Measurements from ENCODE around the gene RARG. TPM values are rescaled to one million over a fixed set of nuclear protein-coding genes. Genes with fewer than 3 reads are reported as not detected.
A peak's percentile ranks its signal among the peaks of the same experiment; 100 is the strongest.

The RARG gene
- total and polyA plus RNA-seq, 9 donors: 17.5 to 44.5 (median 30.0) TPM

GRCh38 chr12:53245286-53245685 lies 13.3 kb upstream of the RARG start:
- no peaks in the 10 kb centered on the region for H3K4me1 ChIP-seq (ENCODE audit: control insufficient read depth, insufficient read depth, low read length)
- no peaks in the 10 kb centered on the region for H3K9me3 ChIP-seq (replicated peaks; ENCODE audit: control insufficient read depth, low read depth, low read length)
- H3K36me3 ChIP-seq (ENCODE audit: control insufficient read depth, insufficient read depth, low read length): no peaks in the 10 kb centered on the region
- no peak for DNase-seq
- no peak overlapping the region for H3K27ac ChIP-seq (ENCODE audit: low read length)
- H3K27me3 ChIP-seq (ENCODE audit: control insufficient read depth, insufficient read depth, low read length): peaks cover 11% of the 10 kb centered on the region
- WGBS (ENCODE audit: insufficient coverage): no CpG with 5 or more reads among the region's 3 CpGs
- no peak overlapping the region for H3K4me3 ChIP-seq (ENCODE audit: low read length)

- H3K36me3 ChIP-seq (ENCODE audit: control insufficient read depth, insufficient read depth, low read length): no peaks in the 10 kb centered on the region
- 67% methylated on average over 1 of the region's 1 CpG for WGBS (ENCODE audit: insufficient coverage)
- no peak overlapping the region for H3K4me3 ChIP-seq (ENCODE audit: low read length)
- no peak overlapping the region for H3K27ac ChIP-seq (ENCODE audit: low read length)
- no peak for DNase-seq
- H3K4me1 ChIP-seq (ENCODE audit: control insufficient read depth, insufficient read depth, low read length): no peaks in the 10 kb centered on the region
- H3K9me3 ChIP-seq (replicated peaks; ENCODE audit: control insufficient read depth, low read depth, low read length): no peaks in the 10 kb centered on the region
- peaks cover 13% of the 10 kb centered on the region for H3K27me3 ChIP-seq (ENCODE audit: control insufficient read depth, insufficient read depth, low read length)
Measured at GRCh38 chr12:53244337-53244736, 12.3 kb upstream of the RARG start.

- DNase-seq: no peak
- WGBS (ENCODE audit: insufficient coverage): 38% methylated on average over 10 of the region's 11 CpGs
Measured at GRCh38 chr12:53241623-53242412, 9.8 kb upstream of the RARG start.

GRCh38 chr12:53239643-53240258 lies 7.7 kb upstream of the RARG start:
- no peak overlapping the region for H3K27ac ChIP-seq (ENCODE audit: low read length)
- DNase-seq: no peak
- H3K27me3 ChIP-seq (ENCODE audit: control insufficient read depth, insufficient read depth, low read length): peaks cover 11% of the 10 kb centered on the region
- no peaks in the 10 kb centered on the region for H3K36me3 ChIP-seq (ENCODE audit: control insufficient read depth, insufficient read depth, low read length)
- 84% methylated on average over 6 of the region's 10 CpGs for WGBS (ENCODE audit: insufficient coverage)
- peaks cover under 1% of the 10 kb centered on the region for H3K4me1 ChIP-seq (ENCODE audit: control insufficient read depth, insufficient read depth, low read length)
- H3K4me3 ChIP-seq (ENCODE audit: low read length): no peak overlapping the region
- H3K9me3 ChIP-seq (replicated peaks; ENCODE audit: control insufficient read depth, low read depth, low read length): no peaks in the 10 kb centered on the region

More at GRCh38 chr12:53241623-53242412, 9.8 kb upstream of the RARG start:
- Histone ChIP-seq H3K27ac (ENCODE audit: low read length) (no peak overlapping the region), H3K9me3 (replicated peaks; ENCODE audit: control insufficient read depth, low read depth, low read length) (no peaks in the 10 kb centered on the region), H3K4me3 (ENCODE audit: low read length) (no peak overlapping the region), H3K27me3 (ENCODE audit: control insufficient read depth, insufficient read depth, low read length) (peaks cover 13% of the 10 kb centered on the region), H3K36me3 (ENCODE audit: control insufficient read depth, insufficient read depth, low read length) (no peaks in the 10 kb centered on the region), H3K4me1 (ENCODE audit: control insufficient read depth, insufficient read depth, low read length) (no peaks in the 10 kb centered on the region)

- peaks cover 27% of the 10 kb centered on the region for H3K4me1 ChIP-seq (ENCODE audit: control insufficient read depth, insufficient read depth, low read length)
Measured at GRCh38 chr12:53236443-53237111, 4.6 kb upstream of the RARG start.

GRCh38 chr12:53235742-53236442 lies 3.9 kb upstream of the RARG start:
- 56% methylated on average over 4 of the region's 9 CpGs for WGBS (ENCODE audit: insufficient coverage)

More at GRCh38 chr12:53236443-53237111, 4.6 kb upstream of the RARG start:
- Histone ChIP-seq H3K4me3 (ENCODE audit: low read length) (no peak overlapping the region), H3K9me3 (replicated peaks; ENCODE audit: control insufficient read depth, low read depth, low read length) (no peaks in the 10 kb centered on the region), H3K27me3 (ENCODE audit: control insufficient read depth, insufficient read depth, low read length) (peaks cover 8% of the 10 kb centered on the region), H3K27ac (ENCODE audit: low read length) (no peak overlapping the region), H3K36me3 (ENCODE audit: control insufficient read depth, insufficient read depth, low read length) (no peaks in the 10 kb centered on the region)
- WGBS (ENCODE audit: insufficient coverage): no CpG with 5 or more reads among the region's 1 CpG
- DNase-seq: no peak

GRCh38 chr12:53235164-53235563 lies 3.2 kb upstream of the RARG start:
- H3K27me3 ChIP-seq (ENCODE audit: control insufficient read depth, insufficient read depth, low read length): peaks cover 8% of the 10 kb centered on the region
- H3K27ac ChIP-seq (ENCODE audit: low read length): no peak overlapping the region
- H3K4me3 ChIP-seq (ENCODE audit: low read length): no peak overlapping the region
- H3K4me1 ChIP-seq (ENCODE audit: control insufficient read depth, insufficient read depth, low read length): peaks cover 34% of the 10 kb centered on the region
- no CpG with 5 or more reads among the region's 3 CpGs for WGBS (ENCODE audit: insufficient coverage)
- no peaks in the 10 kb centered on the region for H3K36me3 ChIP-seq (ENCODE audit: control insufficient read depth, insufficient read depth, low read length)
- H3K9me3 ChIP-seq (replicated peaks; ENCODE audit: control insufficient read depth, low read depth, low read length): no peaks in the 10 kb centered on the region
- DNase-seq: no peak

More at GRCh38 chr12:53235742-53236442, 3.9 kb upstream of the RARG start:
- Histone ChIP-seq H3K36me3 (ENCODE audit: control insufficient read depth, insufficient read depth, low read length) (no peaks in the 10 kb centered on the region), H3K9me3 (replicated peaks; ENCODE audit: control insufficient read depth, low read depth, low read length) (no peaks in the 10 kb centered on the region), H3K4me1 (ENCODE audit: control insufficient read depth, insufficient read depth, low read length) (peaks cover 34% of the 10 kb centered on the region), H3K27me3 (ENCODE audit: control insufficient read depth, insufficient read depth, low read length) (peaks cover 8% of the 10 kb centered on the region), H3K4me3 (ENCODE audit: low read length) (no peak overlapping the region), H3K27ac (ENCODE audit: low read length) (no peak overlapping the region)
- no peak for DNase-seq

- peak overlapping the region; percentile 67 for H3K27ac ChIP-seq (ENCODE audit: low read length)
- 0% methylated on average over 7 of the region's 12 CpGs for WGBS (ENCODE audit: insufficient coverage)
- peak; percentile 64 for DNase-seq
Measured at GRCh38 chr12:53234271-53234914, 2.4 kb upstream of the RARG start.

GRCh38 chr12:53233671-53234121 lies 1.7 kb upstream of the RARG start:
- no peaks in the 10 kb centered on the region for H3K9me3 ChIP-seq (replicated peaks; ENCODE audit: control insufficient read depth, low read depth, low read length)
- H3K4me3 ChIP-seq (ENCODE audit: low read length): no peak overlapping the region
- H3K36me3 ChIP-seq (ENCODE audit: control insufficient read depth, insufficient read depth, low read length): no peaks in the 10 kb centered on the region
- peaks cover 5% of the 10 kb centered on the region for H3K27me3 ChIP-seq (ENCODE audit: control insufficient read depth, insufficient read depth, low read length)
- no CpG with 5 or more reads among the region's 7 CpGs for WGBS (ENCODE audit: insufficient coverage)
- H3K4me1 ChIP-seq (ENCODE audit: control insufficient read depth, insufficient read depth, low read length): peaks cover 34% of the 10 kb centered on the region
- H3K27ac ChIP-seq (ENCODE audit: low read length): peak overlapping the region; percentile 67
- peak; percentile 28 for DNase-seq

More at GRCh38 chr12:53234271-53234914, 2.4 kb upstream of the RARG start:
- Histone ChIP-seq H3K36me3 (ENCODE audit: control insufficient read depth, insufficient read depth, low read length) (no peaks in the 10 kb centered on the region), H3K27me3 (ENCODE audit: control insufficient read depth, insufficient read depth, low read length) (peaks cover 5% of the 10 kb centered on the region), H3K4me1 (ENCODE audit: control insufficient read depth, insufficient read depth, low read length) (peaks cover 34% of the 10 kb centered on the region), H3K9me3 (replicated peaks; ENCODE audit: control insufficient read depth, low read depth, low read length) (no peaks in the 10 kb centered on the region), H3K4me3 (ENCODE audit: low read length) (no peak overlapping the region)

Data from muscle of leg (tissue), 11 donors.